SU-DHL-6 (cell line): Measurements from ENCODE around the gene ARHGAP8.

Experiments
- H2AFZ ChIP-seq: fragments of 200-600 bp; sonication (generic); 2 replicates; pipeline ENCODE4 v1.6.1; 2014; ENCODE audit warnings: low read depth, mild to moderate bottlenecking, moderate library complexity, mixed read lengths, antibody characterized with exemption, low read length; ENCODE audit not compliant: severe bottlenecking
- H3F3A ChIP-seq: fragments of 200-600 bp; shearing (Covaris generic); 2 replicates; pipeline ENCODE4 v1.6.0; 2016; ENCODE audit warnings: antibody characterized with exemption, mild to moderate bottlenecking; ENCODE audit not compliant: insufficient read depth
- H3K27ac ChIP-seq: fragments of 200-600 bp; sonication (generic); 2 replicates; pipeline ENCODE4 v1.5.1; 2016; ENCODE audit warnings: low read depth, mild to moderate bottlenecking, low read length, moderate library complexity, mixed read lengths
- H3K27me3 ChIP-seq: fragments of 200-600 bp; sonication (generic), shearing (Covaris generic); 2 replicates; pipeline ENCODE4 v1.6.0; 2014; ENCODE audit warnings: mild to moderate bottlenecking, low read length
- H3K36me3 ChIP-seq: fragments of 200-600 bp; sonication (generic); 2 replicates; pipeline ENCODE4 v1.6.1; 2014; ENCODE audit warnings: mild to moderate bottlenecking, low read length, mixed read lengths
- H3K4me2 ChIP-seq: fragments of 300-600, 200-600 bp; shearing (Covaris generic), sonication (generic); 2 replicates; pipeline ENCODE4 v1.6.0; 2014; ENCODE audit warnings: low read length, low read depth, mild to moderate bottlenecking; ENCODE audit not compliant: poor library complexity, severe bottlenecking
- H3K4me3 ChIP-seq: fragments of 200-600 bp; sonication (generic); 2 replicates; pipeline ENCODE4 v1.5.1; 2014; ENCODE audit warnings: antibody characterized with exemption, low read length, mild to moderate bottlenecking, mixed read lengths; ENCODE audit not compliant: insufficient read depth, poor library complexity, severe bottlenecking
- H3K79me2 ChIP-seq: fragments of 200-600 bp; sonication (generic); 2 replicates; pipeline ENCODE4 v1.6.1; 2014; ENCODE audit warnings: mild to moderate bottlenecking, low read length, moderate library complexity; ENCODE audit not compliant: insufficient read depth
- H3K9ac ChIP-seq: fragments of 200-600 bp; sonication (generic); 2 replicates; pipeline ENCODE4 v1.7.0; 2014; ENCODE audit warnings: mild to moderate bottlenecking, low read length
- H3K9me2 ChIP-seq: fragments of 200-600 bp; sonication (generic); replicated peaks from 2 replicates; pipeline ENCODE4 v1.6.1; 2014; ENCODE audit warnings: low read length; ENCODE audit not compliant: insufficient read depth
- H3K9me3 ChIP-seq: fragments of 200-600 bp; sonication (generic); 2 replicates; pipeline ENCODE4 v1.6.1; 2014; ENCODE audit warnings: low read length, mixed read lengths; ENCODE audit not compliant: insufficient read depth
- H4K20me1 ChIP-seq: fragments of 200-600 bp; sonication (generic); 2 replicates; pipeline ENCODE4 v1.6.1; 2014; ENCODE audit warnings: low read depth, mild to moderate bottlenecking, antibody characterized with exemption, low read length, moderate library complexity, mixed read lengths
- CTCF ChIP-seq: fragments of 200-600 bp; sonication (generic); IDR thresholded peaks from one replicate; pipeline ENCODE4 v1.5.1; 2017; ENCODE audit warnings: antibody characterized with exemption, mild to moderate bottlenecking, low read length, moderate library complexity; ENCODE audit not compliant: insufficient read depth, poor library complexity, severe bottlenecking
- EZH2phosphoT487 ChIP-seq: fragments of 200-600 bp; sonication (generic), shearing (Covaris generic); conservative IDR thresholded peaks from 2 replicates; pipeline ENCODE4 v1.6.1; 2018; ENCODE audit warnings: mild to moderate bottlenecking, antibody characterized with exemption, low read length, moderate library complexity, mixed read lengths

ARHGAP8 gene

GRCh38 chr22:44842417-44842816 is 90.0 kb downstream of the ARHGAP8 start:
- TF ChIP-seq CTCF (no peak), EZH2phosphoT487 (no peak)
- no peaks in the 10 kb centered on the region for H4K20me1 ChIP-seq
- no peak overlapping the region for H3K9ac ChIP-seq

GRCh38 chr22:44845191-44845590 is 92.8 kb downstream of the ARHGAP8 start:
- H3K9me3 ChIP-seq = no peaks in the 10 kb centered on the region
- TF ChIP-seq CTCF (no peak), EZH2phosphoT487 (no peak)
- H3F3A ChIP-seq = no peaks in the 10 kb centered on the region
- H3K4me3 ChIP-seq = no peak overlapping the region
- H3K9me2 ChIP-seq = no peaks in the 10 kb centered on the region
- no peaks in the 10 kb centered on the region for H3K27me3 ChIP-seq
- H2AFZ ChIP-seq = no peak overlapping the region
- H3K36me3 ChIP-seq = no peaks in the 10 kb centered on the region
- no peak overlapping the region for H3K27ac ChIP-seq
- H3K4me2 ChIP-seq = no peak overlapping the region
- H3K9ac ChIP-seq = no peak overlapping the region
- no peaks in the 10 kb centered on the region for H3K79me2 ChIP-seq
- no peaks in the 10 kb centered on the region for H4K20me1 ChIP-seq

More at GRCh38 chr22:44842417-44842816, 90.0 kb downstream of the ARHGAP8 start:
- Histone ChIP-seq H3K27ac (no peak overlapping the region), H2AFZ (no peak overlapping the region), H3K9me2 (no peaks in the 10 kb centered on the region), H3K4me3 (no peak overlapping the region), H3F3A (no peaks in the 10 kb centered on the region), H3K9me3 (no peaks in the 10 kb centered on the region), H3K36me3 (no peaks in the 10 kb centered on the region), H3K79me2 (no peaks in the 10 kb centered on the region), H3K27me3 (no peaks in the 10 kb centered on the region), H3K4me2 (no peak overlapping the region)

- H3K36me3 ChIP-seq = no peaks in the 10 kb centered on the region
- H3K27ac ChIP-seq = no peak overlapping the region
- no peaks in the 10 kb centered on the region for H3K27me3 ChIP-seq
These were observed 93.7 kb downstream of the ARHGAP8 start for GRCh38 chr22:44845796-44846720.

More at GRCh38 chr22:44845796-44846720, 93.7 kb downstream of the ARHGAP8 start:
- Histone ChIP-seq H3K9me3 (no peaks in the 10 kb centered on the region), H3K4me2 (no peak overlapping the region), H2AFZ (no peak overlapping the region), H3K4me3 (no peak overlapping the region), H3K79me2 (no peaks in the 10 kb centered on the region), H3K9me2 (no peaks in the 10 kb centered on the region), H4K20me1 (no peaks in the 10 kb centered on the region), H3F3A (no peaks in the 10 kb centered on the region), H3K9ac (no peak overlapping the region)
- TF ChIP-seq CTCF (no peak), EZH2phosphoT487 (no peak)
